Vagina (tissue), 2 donors: Measurements from ENCODE around the gene CTNNA3.

Source experiments
- POLR2A ChIP-seq, 2 donors: fragments of 450-650 bp; IDR thresholded peaks; one replicate each; pipeline ENCODE4 v1.6.1; 2017; ENCODE audit warnings: antibody characterized with exemption in 2 of 2, mild to moderate bottlenecking in 2 of 2, moderate library complexity in 2 of 2
- TF ChIP-seq, protein P1 (sequence below), 3 experiments: fragments of 450-650 bp in 2 of 3; fragments of 200-600 bp in 1 of 3; sonication (generic) in 1 of 3; IDR thresholded peaks; one replicate each; pipeline ENCODE4 v1.5.1; 2017 to 2019; ENCODE audit warnings: antibody characterized with exemption in 3 of 3, mild to moderate bottlenecking in 2 of 3, moderate library complexity in 2 of 3

- TF ChIP-seq, protein P1, sequence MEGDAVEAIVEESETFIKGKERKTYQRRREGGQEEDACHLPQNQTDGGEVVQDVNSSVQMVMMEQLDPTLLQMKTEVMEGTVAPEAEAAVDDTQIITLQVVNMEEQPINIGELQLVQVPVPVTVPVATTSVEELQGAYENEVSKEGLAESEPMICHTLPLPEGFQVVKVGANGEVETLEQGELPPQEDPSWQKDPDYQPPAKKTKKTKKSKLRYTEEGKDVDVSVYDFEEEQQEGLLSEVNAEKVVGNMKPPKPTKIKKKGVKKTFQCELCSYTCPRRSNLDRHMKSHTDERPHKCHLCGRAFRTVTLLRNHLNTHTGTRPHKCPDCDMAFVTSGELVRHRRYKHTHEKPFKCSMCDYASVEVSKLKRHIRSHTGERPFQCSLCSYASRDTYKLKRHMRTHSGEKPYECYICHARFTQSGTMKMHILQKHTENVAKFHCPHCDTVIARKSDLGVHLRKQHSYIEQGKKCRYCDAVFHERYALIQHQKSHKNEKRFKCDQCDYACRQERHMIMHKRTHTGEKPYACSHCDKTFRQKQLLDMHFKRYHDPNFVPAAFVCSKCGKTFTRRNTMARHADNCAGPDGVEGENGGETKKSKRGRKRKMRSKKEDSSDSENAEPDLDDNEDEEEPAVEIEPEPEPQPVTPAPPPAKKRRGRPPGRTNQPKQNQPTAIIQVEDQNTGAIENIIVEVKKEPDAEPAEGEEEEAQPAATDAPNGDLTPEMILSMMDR (IDR thresholded peaks at IDR 0.05), result no peak
- TF ChIP-seq POLR2A (IDR thresholded peaks at IDR 0.05), result no peak
Measured at GRCh38 chr10:66021423-66021822, 1674.6 kb downstream of the CTNNA3 start.
